ENCODE results near the gene MOK. TPM values are rescaled to one million over a fixed set of nuclear protein-coding genes. Genes with fewer than 3 reads are reported as not detected.
A peak's percentile ranks its signal among the peaks of the same experiment; 100 is the strongest.

Gene MOK
- total RNA-seq, 2 experiments from 2014 or later: 6.2 to 6.6 TPM

DNA sequence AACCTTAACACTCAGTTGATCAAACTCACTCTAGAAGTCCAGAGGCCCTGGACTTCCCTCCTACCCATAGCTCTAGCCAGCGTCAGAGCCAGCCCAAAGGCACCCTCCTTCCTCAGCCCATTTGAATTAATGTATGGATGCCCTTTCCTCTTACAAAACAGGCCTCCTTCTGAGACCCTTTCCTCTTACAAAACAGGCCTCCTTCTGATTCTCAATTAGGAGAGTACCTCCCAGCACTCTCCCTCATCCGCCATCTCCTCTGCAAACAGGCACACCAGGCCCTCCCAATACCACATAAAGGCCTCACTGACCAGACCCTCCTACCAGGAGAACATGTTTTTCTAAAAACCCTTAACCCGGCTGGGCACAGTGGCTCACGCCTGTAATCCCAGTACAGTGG, 65.7 kb downstream of the MOK start:
- POLR2A ChIA-PET: no interaction called here

DNA sequence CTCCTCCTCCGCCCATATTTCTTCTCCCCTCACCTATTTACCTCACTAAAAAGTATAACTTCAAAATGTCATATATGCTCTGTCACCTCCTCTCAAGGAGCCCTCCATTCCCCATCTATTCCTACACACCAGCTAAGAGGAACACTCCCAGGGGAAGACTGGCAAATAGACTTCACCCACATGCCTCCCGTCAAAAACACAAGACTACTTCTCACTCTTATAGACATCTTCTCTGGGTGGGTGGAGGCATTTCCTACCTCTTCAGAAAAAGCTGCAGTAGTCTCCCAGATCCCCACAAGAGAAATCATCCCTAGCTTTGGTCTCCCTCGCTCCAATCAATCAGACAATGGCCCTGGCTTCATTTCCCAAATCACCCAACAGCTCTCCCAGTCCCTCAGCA, 66.2 kb downstream of the MOK start:
- no peak overlapping the region for H3K27ac Mint-ChIP-seq
- ATAC-seq (no peak), DNase-seq (no peak)
- H3K9me3 Mint-ChIP-seq: no peaks in the 10 kb centered on the region
- H3K36me3 Mint-ChIP-seq (ENCODE audit: low read depth): no peaks in the 10 kb centered on the region
- ChIA-PET POLR2A (no interaction called here), CTCF (no interaction called here)
- no peaks in the 10 kb centered on the region for H3K27me3 Mint-ChIP-seq
- TF ChIP-seq, protein P1, sequence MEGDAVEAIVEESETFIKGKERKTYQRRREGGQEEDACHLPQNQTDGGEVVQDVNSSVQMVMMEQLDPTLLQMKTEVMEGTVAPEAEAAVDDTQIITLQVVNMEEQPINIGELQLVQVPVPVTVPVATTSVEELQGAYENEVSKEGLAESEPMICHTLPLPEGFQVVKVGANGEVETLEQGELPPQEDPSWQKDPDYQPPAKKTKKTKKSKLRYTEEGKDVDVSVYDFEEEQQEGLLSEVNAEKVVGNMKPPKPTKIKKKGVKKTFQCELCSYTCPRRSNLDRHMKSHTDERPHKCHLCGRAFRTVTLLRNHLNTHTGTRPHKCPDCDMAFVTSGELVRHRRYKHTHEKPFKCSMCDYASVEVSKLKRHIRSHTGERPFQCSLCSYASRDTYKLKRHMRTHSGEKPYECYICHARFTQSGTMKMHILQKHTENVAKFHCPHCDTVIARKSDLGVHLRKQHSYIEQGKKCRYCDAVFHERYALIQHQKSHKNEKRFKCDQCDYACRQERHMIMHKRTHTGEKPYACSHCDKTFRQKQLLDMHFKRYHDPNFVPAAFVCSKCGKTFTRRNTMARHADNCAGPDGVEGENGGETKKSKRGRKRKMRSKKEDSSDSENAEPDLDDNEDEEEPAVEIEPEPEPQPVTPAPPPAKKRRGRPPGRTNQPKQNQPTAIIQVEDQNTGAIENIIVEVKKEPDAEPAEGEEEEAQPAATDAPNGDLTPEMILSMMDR (IDR thresholded peaks at IDR 0.05): no peak
- H3K4me3 Mint-ChIP-seq: no peak overlapping the region
- intact Hi-C loops (cut with micrococcal nuclease): no loop called here
- H3K4me1 Mint-ChIP-seq (ENCODE audit: low read depth): no peaks in the 10 kb centered on the region

More for the DNA sequence above, 65.7 kb downstream of the MOK start:
- intact Hi-C loops (cut with micrococcal nuclease): no loop called here
- H3K36me3 Mint-ChIP-seq (ENCODE audit: low read depth): no peaks in the 10 kb centered on the region
- no peak overlapping the region for H3K4me3 Mint-ChIP-seq
- H3K27me3 Mint-ChIP-seq: no peaks in the 10 kb centered on the region
- no peaks in the 10 kb centered on the region for H3K4me1 Mint-ChIP-seq (ENCODE audit: low read depth)
- ATAC-seq (no peak), DNase-seq (no peak)
- no peak overlapping the region for H3K27ac Mint-ChIP-seq
- TF ChIP-seq, protein P1 (IDR thresholded peaks at IDR 0.05): no peak
- CTCF ChIA-PET: no interaction called here
- no peaks in the 10 kb centered on the region for H3K9me3 Mint-ChIP-seq

DNA sequence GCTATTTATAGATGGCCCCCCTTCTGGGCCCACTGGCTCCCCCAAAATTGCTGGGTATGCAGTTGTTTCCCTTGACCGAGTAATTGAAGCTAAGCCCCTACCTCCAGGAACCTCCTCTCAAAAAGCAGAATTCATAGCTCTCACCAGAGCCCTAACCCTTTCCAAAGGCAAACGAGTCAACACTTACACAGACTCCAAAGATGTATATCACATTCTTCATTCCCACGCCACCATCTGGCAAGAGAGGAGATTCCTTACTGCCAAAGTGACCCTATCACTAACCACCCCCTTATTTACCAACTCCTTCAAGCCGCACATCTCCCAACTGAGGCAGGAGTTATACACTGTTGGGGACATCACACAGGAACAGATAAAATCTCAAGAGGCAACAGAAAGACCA, 66.8 kb downstream of the MOK start:
- CTCF ChIA-PET: no interaction called here

DNA sequence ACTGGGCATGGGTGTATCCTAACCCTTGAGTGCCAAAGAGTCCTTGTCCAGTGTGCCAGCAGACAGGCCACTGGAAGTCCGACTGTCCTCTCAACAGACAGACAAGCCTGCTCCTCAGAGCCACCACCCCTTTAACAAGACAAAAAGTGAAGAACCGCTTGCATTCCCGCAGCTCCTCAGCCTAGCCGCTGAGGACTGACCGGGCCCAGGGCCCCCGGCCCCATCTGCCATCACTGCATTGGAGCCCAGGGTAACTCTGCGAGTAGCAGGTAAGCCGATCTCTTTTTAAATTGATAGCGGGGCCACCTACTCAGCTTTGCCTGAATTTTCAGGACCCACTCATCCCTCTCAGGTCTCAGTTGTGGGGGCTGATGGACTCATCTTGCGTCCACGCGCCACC, 68.9 kb downstream of the MOK start:
- H3K36me3 Mint-ChIP-seq (ENCODE audit: low read depth): no peaks in the 10 kb centered on the region
- H3K4me1 Mint-ChIP-seq (ENCODE audit: low read depth): no peaks in the 10 kb centered on the region
- no peak overlapping the region for H3K27ac Mint-ChIP-seq
- intact Hi-C loops (cut with micrococcal nuclease): no loop called here
- no peaks in the 10 kb centered on the region for H3K27me3 Mint-ChIP-seq
- ATAC-seq (no peak), DNase-seq (no peak)
- POLR2A ChIA-PET: interaction anchor here (1.0 kb wide), 1 partner anchor 69 kb away, joined by 3 read pairs; no protein-coding TSS in a partner anchor
- TF ChIP-seq, protein P1 (IDR thresholded peaks at IDR 0.05): no peak
- CTCF ChIA-PET: interaction anchor here (2.0 kb wide), 1 partner anchor 78 kb away, joined by 18 read pairs; no protein-coding TSS in a partner anchor
- H3K4me3 Mint-ChIP-seq: no peak overlapping the region
- H3K9me3 Mint-ChIP-seq: no peaks in the 10 kb centered on the region

More for the DNA sequence above, 66.8 kb downstream of the MOK start:
- ATAC-seq (no peak), DNase-seq (no peak)
- Mint-ChIP-seq H3K4me1 (ENCODE audit: low read depth) (no peaks in the 10 kb centered on the region), H3K4me3 (no peak overlapping the region), H3K36me3 (ENCODE audit: low read depth) (no peaks in the 10 kb centered on the region), H3K27ac (no peak overlapping the region), H3K27me3 (no peaks in the 10 kb centered on the region), H3K9me3 (no peaks in the 10 kb centered on the region)
- POLR2A ChIA-PET: interaction anchor here (0.6 kb wide), 1 partner anchor 16 kb away, joined by 4 read pairs; no protein-coding TSS in a partner anchor
- intact Hi-C loops (cut with micrococcal nuclease): no loop called here
- TF ChIP-seq, protein P1 (IDR thresholded peaks at IDR 0.05): no peak

DNA sequence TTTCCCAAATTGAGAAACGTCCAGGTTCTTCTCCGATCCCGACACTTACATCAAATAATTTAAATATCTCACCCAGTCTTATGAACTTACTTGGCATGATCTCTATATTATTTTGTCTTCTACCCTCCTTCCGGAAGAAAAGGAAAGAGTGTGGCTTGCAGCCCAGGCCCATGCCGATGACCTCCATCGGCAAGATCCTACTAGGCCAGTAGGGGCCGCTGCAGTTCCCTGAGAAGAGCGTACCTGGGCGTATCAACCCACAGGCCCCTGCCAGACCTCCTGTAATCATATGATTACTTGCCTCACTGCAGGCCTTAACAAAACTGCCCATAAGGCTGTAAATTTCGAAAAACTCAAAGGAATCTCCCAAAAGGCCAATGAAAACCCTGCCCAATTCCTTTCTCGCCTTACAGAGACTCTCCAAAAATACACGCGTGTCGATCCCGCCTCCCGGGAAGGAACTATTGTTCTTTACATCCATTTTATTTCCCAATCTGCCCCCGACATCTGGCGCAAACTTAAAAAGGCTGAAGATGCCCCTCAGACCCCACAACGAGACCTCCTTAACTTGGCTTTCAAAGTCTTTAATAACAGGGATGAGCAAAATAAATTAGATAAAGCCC, 69.6 kb downstream of the MOK start:
- peak; percentile 100 for ATAC-seq
- no peak overlapping the region for H3K27ac Mint-ChIP-seq
- CTCF ChIA-PET: interaction anchor here (2.0 kb wide), 1 partner anchor 79 kb away, joined by 18 read pairs; no protein-coding TSS in a partner anchor

More for the DNA sequence above, 69.6 kb downstream of the MOK start:
- POLR2A ChIA-PET: interaction anchor here (1.0 kb wide), 1 partner anchor 70 kb away, joined by 3 read pairs; no protein-coding TSS in a partner anchor
- Mint-ChIP-seq H3K4me3 (no peak overlapping the region), H3K9me3 (no peaks in the 10 kb centered on the region), H3K27me3 (no peaks in the 10 kb centered on the region), H3K4me1 (ENCODE audit: low read depth) (no peaks in the 10 kb centered on the region), H3K36me3 (ENCODE audit: low read depth) (no peaks in the 10 kb centered on the region)
- DNase-seq: peak; percentile 92
- TF ChIP-seq, protein P1 (IDR thresholded peaks at IDR 0.05): peak; percentile 74
- intact Hi-C loops (cut with micrococcal nuclease): loop anchor here (2.0 kb wide), 1 partner anchor 79 kb away; no protein-coding TSS in a partner anchor
